GM19463 (cell line): ENCODE measurements around the gene FBXO30.

Experiments used
- ATAC-seq: cut with Tn5 transposase; IDR thresholded peaks from one replicate; pipeline ENCODE4 v1.9.1; 2021; ENCODE audit warnings: mild to moderate bottlenecking, moderate library complexity; ENCODE audit not compliant: unreplicated experiment

Gene FBXO30

GRCh38 chr6:145822456-145822855 is 7.9 kb upstream of the FBXO30 start:
- ATAC-seq: no peak

GRCh38 chr6:145819994-145820393 is 5.4 kb upstream of the FBXO30 start:
- no peak for ATAC-seq

GRCh38 chr6:145818796-145819195 is 4.2 kb upstream of the FBXO30 start:
- ATAC-seq: no peak

GRCh38 chr6:145816392-145816791 is 1.8 kb upstream of the FBXO30 start:
- no peak for ATAC-seq

- ATAC-seq: peak; percentile 2
Measured at GRCh38 chr6:145815309-145816274, 997 bp upstream of the FBXO30 start.

GRCh38 chr6:145814035-145814500 is 527 bp downstream of the FBXO30 start:
- peak; percentile 13 for ATAC-seq

GRCh38 chr6:145813285-145814034 is 1.1 kb downstream of the FBXO30 start:
- no peak for ATAC-seq

- no peak for ATAC-seq
Measured at GRCh38 chr6:145811741-145812140, 2.9 kb downstream of the FBXO30 start.

- no peak for ATAC-seq
Measured at GRCh38 chr6:145809785-145810184, 4.8 kb downstream of the FBXO30 start.

- ATAC-seq: peak; percentile 52
Measured at GRCh38 chr6:145809211-145809610, 5.4 kb downstream of the FBXO30 start.

- no peak for ATAC-seq
Measured at GRCh38 chr6:145808239-145808638, 6.4 kb downstream of the FBXO30 start.

GRCh38 chr6:145802141-145802540 is 12.5 kb downstream of the FBXO30 start:
- no peak for ATAC-seq

GRCh38 chr6:145801021-145801420 is 13.6 kb downstream of the FBXO30 start:
- ATAC-seq: no peak

- no peak for ATAC-seq
Measured at GRCh38 chr6:145798530-145798929, 16.1 kb downstream of the FBXO30 start.

- no peak for ATAC-seq
Measured at GRCh38 chr6:145789443-145789842, 25.2 kb downstream of the FBXO30 start.

- ATAC-seq: no peak
Measured at GRCh38 chr6:145787688-145788087, 26.9 kb downstream of the FBXO30 start.

- peak; percentile 88 for ATAC-seq
Measured at GRCh38 chr6:145784683-145785082, 29.9 kb downstream of the FBXO30 start.

GRCh38 chr6:145783796-145784195 is 30.8 kb downstream of the FBXO30 start:
- ATAC-seq: no peak

- no peak for ATAC-seq
Measured at GRCh38 chr6:145772846-145773245, 41.7 kb downstream of the FBXO30 start.

- no peak for ATAC-seq
Measured at GRCh38 chr6:145765449-145765848, 49.1 kb downstream of the FBXO30 start.

- no peak for ATAC-seq
Measured at GRCh38 chr6:145763742-145764141, 50.9 kb downstream of the FBXO30 start.

- peak; percentile 73 for ATAC-seq
Measured at GRCh38 chr6:145761584-145761983, 53.0 kb downstream of the FBXO30 start.
